ENCODE results near the gene CTSF.

Gene CTSF

GRCh38 chr11:66530927-66531709, 37.3 kb downstream of the CTSF start:
- DNase-seq: no peak

DNA sequence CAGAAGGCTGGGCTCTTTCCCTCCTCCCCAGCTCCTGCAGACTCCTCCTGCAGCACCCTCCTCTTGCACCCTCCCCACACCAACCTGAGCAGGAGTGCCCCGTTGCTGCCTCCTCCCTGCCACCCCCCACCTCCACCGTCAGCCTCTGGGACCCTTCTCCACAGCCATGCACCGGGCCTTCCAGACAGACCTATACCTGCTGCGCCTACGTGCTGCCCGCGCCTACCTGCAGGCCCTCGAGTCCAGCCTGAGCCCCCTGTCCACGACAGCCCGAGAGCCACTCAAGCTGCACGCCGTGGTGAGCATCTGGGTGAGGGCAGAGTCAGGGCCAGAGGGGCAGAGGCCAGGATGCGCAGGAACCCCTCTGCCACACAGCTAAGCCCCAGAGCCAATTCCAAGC, 38.8 kb downstream of the CTSF start:
- no peak for DNase-seq

GRCh38 chr11:66529069-66529468, 39.3 kb downstream of the CTSF start:
- no peak for DNase-seq

DNA sequence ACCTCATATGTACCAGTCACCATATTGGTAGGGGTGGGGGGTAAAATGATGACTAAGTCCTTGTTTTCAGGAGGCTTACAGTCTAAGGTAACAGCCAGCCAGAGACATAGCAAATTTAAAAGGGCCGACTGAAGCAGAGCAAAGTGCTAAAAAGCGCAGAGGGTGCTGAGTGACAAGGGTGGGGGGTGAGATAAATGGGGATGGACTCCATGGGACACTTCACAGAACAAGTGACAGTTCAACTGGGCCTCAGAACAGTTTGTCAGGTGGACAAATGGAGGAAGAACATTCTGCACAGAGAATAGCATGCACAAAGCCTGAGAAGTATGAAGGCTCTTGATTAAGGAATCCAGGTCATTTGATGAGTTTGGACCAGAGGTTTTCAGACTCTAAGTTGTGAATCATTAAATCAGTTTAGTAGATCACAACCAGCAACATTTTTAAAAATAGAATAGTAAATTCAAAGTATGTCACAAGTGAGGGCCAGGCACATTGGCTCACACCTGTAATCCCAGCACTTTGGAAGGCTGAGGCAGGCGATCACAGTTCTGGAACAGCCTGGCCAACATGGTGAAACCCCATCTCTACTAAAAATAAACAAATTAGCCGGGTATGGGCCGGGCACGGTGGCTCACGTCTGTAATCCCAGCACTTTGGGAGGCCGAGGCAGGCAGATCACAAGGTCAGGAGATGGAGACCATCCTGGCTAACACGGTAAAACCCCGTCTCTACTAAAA, 43.9 kb downstream of the CTSF start:
- DNase-seq: no peak

DNA sequence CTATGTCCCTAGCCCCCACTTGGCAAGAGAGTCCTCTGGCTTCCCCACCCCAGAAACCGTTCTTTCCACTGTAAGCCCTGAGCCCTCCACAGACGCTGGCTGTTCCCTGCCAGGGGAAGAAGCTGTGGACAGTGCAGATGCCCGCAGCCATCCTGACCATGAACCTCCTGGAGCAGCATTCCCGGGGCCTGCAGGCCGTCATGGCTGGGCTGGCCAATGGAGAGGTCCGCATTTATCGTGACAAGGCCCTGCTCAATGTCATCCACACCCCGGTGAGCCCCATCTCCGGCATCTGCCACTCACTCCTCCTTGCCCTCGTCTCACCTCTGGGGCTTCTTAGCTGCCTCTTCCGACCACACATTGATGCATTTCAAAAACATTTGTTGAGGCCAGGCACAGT, 44.8 kb downstream of the CTSF start:
- no peak for DNase-seq

Data from central memory CD4-positive, alpha-beta T cell (primary cell).